GM06990 (cell line): ENCODE measurements around the gene PPP1R37.
"Not testable (repeated sequence)": the region's sequence is repeated elsewhere in the genome, so short reads cannot be mapped to it uniquely, and the experiment has no call there.

Experiments used
- DNase-seq: peaks from one replicate; pipeline ENCODE4 v3.0.0-alpha.2; 2011; ENCODE audit not compliant: insufficient read length; ENCODE audit errors: extremely low read depth
- H3K27me3 ChIP-seq: replicated peaks from 2 replicates; pipeline ENCODE4 v1.6.0; 2011; ENCODE audit warnings: low read length; ENCODE audit not compliant: control insufficient read depth, insufficient read depth
- H3K36me3 ChIP-seq: 2 replicates; pipeline ENCODE4 v1.5.1; 2011; ENCODE audit warnings: low read length; ENCODE audit not compliant: control insufficient read depth, insufficient read depth
- H3K4me3 ChIP-seq: replicated peaks from 2 replicates; pipeline ENCODE4 v1.5.1; 2011; ENCODE audit warnings: low read depth, mild to moderate bottlenecking, control low read depth, low read length
- TF ChIP-seq, protein P1 (sequence below): IDR thresholded peaks from 2 replicates; pipeline ENCODE4 v1.5.1; 2011; ENCODE audit warnings: low read length, control low read depth, mild to moderate bottlenecking, inconsistent platforms; ENCODE audit not compliant: insufficient read depth, poor library complexity, severe bottlenecking

PPP1R37 gene

DNA sequence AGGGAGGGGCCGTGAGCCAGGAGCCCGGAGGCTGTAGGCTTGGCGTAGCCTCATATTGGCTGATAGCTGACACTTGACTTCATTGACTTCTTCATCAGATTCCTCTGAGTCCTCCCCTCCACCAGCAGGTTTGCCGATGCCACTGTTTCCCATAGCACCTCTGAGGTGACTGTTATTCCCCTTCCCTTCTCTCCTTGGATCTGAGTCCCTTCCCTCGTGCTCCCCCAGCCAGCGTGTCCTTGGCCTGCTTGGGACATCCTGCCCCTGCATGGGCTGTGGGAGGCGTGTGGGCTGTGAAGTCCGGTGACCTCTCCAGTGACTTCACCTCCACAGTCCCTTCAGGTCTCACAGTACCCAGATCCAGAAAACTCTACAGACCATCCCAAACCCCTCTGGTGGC, 8.8 kb downstream of the PPP1R37 start:
- Histone ChIP-seq H3K36me3 (peaks cover 5% of the 10 kb centered on the region), H3K27me3 (no peaks in the 10 kb centered on the region), H3K4me3 (no peak overlapping the region)
- TF ChIP-seq, protein P1, sequence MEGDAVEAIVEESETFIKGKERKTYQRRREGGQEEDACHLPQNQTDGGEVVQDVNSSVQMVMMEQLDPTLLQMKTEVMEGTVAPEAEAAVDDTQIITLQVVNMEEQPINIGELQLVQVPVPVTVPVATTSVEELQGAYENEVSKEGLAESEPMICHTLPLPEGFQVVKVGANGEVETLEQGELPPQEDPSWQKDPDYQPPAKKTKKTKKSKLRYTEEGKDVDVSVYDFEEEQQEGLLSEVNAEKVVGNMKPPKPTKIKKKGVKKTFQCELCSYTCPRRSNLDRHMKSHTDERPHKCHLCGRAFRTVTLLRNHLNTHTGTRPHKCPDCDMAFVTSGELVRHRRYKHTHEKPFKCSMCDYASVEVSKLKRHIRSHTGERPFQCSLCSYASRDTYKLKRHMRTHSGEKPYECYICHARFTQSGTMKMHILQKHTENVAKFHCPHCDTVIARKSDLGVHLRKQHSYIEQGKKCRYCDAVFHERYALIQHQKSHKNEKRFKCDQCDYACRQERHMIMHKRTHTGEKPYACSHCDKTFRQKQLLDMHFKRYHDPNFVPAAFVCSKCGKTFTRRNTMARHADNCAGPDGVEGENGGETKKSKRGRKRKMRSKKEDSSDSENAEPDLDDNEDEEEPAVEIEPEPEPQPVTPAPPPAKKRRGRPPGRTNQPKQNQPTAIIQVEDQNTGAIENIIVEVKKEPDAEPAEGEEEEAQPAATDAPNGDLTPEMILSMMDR: no peak
- DNase-seq: no peak

DNA sequence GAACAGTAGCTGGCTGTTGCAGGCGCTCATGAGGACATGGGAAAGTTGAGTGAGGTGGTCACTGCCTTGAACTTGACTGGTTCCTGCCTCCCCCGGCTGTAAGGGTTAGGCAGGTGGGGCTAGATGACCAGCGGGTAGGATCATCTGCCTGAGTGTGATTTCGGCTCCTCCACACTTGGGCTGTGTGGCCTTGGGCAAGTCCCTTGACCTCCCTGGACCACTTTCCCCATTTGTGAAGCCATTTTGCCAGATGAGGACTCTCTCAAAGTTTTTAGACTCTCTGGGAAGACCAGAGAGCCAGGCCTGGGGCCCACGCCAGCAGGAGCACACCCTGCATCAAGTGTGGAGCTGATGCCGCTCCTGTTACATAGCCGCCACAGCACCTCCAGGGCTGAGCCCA, 9.5 kb downstream of the PPP1R37 start:
- TF ChIP-seq, protein P1: no peak
- no peak overlapping the region for H3K4me3 ChIP-seq
- H3K36me3 ChIP-seq: peaks cover 5% of the 10 kb centered on the region
- no peaks in the 10 kb centered on the region for H3K27me3 ChIP-seq
- DNase-seq: no peak

DNA sequence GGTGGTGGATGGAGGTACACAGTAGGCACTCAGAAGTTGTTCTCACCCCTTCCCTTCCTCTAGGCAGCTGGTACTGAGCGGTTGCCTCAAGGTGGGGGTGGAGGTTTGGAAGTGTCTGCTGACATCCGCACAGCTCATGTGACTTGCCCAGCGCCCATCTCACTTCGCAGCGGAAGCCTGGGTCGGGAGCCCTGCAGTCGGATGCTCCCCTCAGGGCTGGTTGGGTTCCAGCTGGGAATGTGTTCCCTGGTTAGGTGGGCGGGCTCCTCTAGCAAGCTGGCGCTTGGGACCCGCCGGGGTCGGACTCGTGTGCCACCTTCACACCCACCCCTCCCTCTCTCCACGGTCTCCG, 10.2 kb downstream of the PPP1R37 start:
- TF ChIP-seq, protein P1: no peak

DNA sequence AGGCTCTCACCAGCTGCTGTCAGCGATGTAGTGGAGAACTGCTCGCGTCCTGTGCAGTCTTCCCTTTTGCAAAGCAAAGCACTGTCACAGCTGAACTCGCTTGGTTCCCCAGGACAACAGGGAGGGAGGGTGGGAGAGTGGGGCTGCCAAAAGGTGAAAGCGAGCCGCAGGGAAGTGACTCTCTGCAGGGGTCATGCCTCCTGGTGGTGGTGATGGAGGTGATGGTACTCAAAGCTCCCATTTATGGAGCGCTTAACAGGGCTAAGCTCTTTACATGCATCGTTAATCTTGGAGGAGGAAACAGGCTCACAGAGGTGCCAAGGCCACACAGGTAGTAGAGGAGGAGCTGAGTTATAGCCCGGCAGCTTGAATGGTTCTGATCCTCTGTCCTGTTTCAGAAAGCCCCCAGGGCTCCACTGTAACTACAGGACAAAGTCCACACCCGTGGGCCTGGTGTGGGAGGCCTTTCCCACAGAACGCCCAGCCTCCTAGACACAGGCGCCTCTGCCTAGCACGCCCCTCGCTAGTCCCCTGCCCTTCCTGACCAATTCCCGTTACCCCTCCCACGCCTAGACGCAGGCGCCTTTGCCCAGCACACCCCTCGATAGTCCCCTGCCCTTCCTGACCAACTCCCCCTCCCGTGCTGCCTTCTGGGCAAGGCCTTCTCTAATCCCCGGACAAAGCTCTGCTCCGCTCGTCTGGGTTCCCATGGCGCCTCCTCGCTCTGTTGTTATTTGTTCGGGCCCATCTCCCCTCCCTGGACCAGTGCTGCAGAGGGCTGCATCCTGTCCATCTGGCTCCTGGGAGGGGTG, 10.7 kb downstream of the PPP1R37 start:
- Histone ChIP-seq H3K36me3 (peaks cover 5% of the 10 kb centered on the region), H3K4me3 (peak overlapping the region; percentile 37), H3K27me3 (no peaks in the 10 kb centered on the region)
- TF ChIP-seq, protein P1: no peak
- no peak for DNase-seq

More for the DNA sequence above, 10.2 kb downstream of the PPP1R37 start:
- peak overlapping the region; percentile 37 for H3K4me3 ChIP-seq
- no peaks in the 10 kb centered on the region for H3K27me3 ChIP-seq
- DNase-seq: no peak
- peaks cover 5% of the 10 kb centered on the region for H3K36me3 ChIP-seq

DNA sequence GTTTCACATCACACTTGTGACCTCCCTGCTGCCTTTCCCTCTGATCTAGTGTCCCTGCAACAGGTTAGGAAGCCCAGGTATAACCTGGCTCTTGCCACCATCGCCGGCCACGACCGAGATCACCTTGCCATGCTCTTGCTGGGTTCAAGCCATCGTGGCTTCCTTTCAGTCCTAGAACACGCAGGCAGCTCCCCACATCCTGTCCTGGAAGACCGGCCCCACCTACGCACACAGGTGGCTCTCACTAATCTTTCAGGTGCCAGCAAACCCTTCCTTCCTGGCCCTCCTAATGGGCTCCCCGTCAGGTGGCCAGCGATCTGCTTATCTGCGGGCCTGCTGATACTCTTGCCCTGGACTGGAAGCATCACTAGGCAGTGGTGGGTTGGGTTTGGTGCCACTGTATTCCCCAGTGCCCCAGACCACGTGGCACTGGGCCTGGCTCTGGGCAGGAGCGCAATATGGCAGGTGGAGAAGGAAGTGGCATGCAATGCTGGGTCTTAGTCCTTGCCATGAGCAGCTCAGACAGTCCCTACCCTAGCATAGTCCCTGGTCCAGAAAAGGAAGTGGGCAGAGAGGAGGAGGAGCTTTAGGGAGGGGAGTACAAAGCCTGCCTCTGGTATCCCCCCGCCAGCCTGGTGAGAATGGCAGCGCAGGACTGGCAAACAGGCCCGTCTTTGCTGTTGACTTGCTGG, 11.8 kb downstream of the PPP1R37 start:
- TF ChIP-seq, protein P1: no peak
- Histone ChIP-seq H3K27me3 (no peaks in the 10 kb centered on the region), H3K4me3 (no peak overlapping the region), H3K36me3 (peaks cover 6% of the 10 kb centered on the region)
- DNase-seq: no peak

DNA sequence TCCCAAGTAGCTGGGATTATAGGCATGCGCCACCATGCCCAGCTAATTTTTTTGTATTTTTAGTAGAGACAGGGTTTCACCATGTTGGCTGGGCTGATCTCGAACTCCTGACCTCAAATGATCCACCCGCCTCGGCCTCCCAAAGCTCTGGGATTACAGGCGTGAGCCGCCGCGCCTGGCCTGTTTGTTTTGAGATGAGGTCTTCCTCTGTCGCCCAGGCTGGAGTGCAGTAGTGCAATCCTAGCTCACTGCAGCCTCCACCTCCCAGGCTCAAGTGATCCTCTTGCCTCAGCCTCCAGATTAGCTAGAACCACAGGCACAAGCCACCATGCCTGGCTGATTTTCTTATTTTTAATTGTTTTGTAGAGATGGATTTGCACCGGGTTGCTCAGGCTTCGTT, 13.4 kb downstream of the PPP1R37 start:
- not testable (repeated sequence) for H3K4me3 ChIP-seq, H3K36me3 ChIP-seq, H3K27me3 ChIP-seq, DNase-seq
